GM12878 (cell line): ENCODE data around the gene F13B. TPM values are rescaled to one million over a fixed set of nuclear protein-coding genes. Genes with fewer than 3 reads are reported as not detected.

Source experiments
- ATAC-seq: fragments of 200-7000 bp; cut with Tn5 transposase; 3 replicates; pipeline ENCODE4 v1.9.1; 2020; ENCODE audit warnings: mild to moderate bottlenecking, moderate library complexity
- BruUV-seq: library from RNA; stranded (reverse); fragments of 400-500 nt; replicated peaks from 2 replicates; lab custom pipeline; 2021; lab: Mats Ljungman, UMichigan
- CTCF ChIA-PET: fragments of 300-600 bp; sonication (Branson Sonifier 250); formaldehyde crosslinking; extraction: SDS; loops from one replicate; lab custom pipeline; 2021; ENCODE audit warnings: inconsistent platforms; lab: Yijun Ruan, JAX
- POLR2A ChIA-PET: fragments of 350-600 bp; formaldehyde crosslinking; extraction: SDS; loops from one replicate; lab custom pipeline; 2021; ENCODE audit warnings: inconsistent platforms; lab: Charles Lee
- RAD21 ChIA-PET: fragments of 300-600 bp; sonication (Branson Sonifier 250); formaldehyde crosslinking; loops from one replicate; lab custom pipeline; 2023; ENCODE audit warnings: antibody characterized with exemption; ENCODE audit not compliant: unreplicated experiment; lab: Charles Lee
- SMC1A ChIA-PET: fragments of 300-600 bp; sonication (Branson Sonifier 250); formaldehyde crosslinking; loops from one replicate; lab custom pipeline; 2023; ENCODE audit not compliant: unreplicated experiment, uncharacterized antibody; lab: Charles Lee
- DNase-seq: peaks from one replicate; pipeline ENCODE4 v3.0.0-alpha.2; 2011; ENCODE audit warnings: low read depth, low spot score
- FAIRE-seq: peaks from 3 replicates; lab custom pipeline; 2011; peaks lifted over from hg19 to GRCh38; lab: Jason Lieb, UNC
- H2AFZ ChIP-seq: 2 replicates; pipeline ENCODE4 v1.6.0; 2011; ENCODE audit warnings: low read depth, low read length, control low read depth; ENCODE audit not compliant: control insufficient read depth
- H3K27ac ChIP-seq: 2 replicates; pipeline ENCODE4 v1.5.1; 2011; ENCODE audit warnings: control low read depth; ENCODE audit not compliant: control insufficient read depth, insufficient read depth
- H3K27me3 ChIP-seq, 2 experiments: replicated peaks in 1 of 2; 2 replicates each; pipeline versions ENCODE4 v1.6.0 to v1.6.1; 2011; ENCODE audit warnings: low read length in 1 of 2; ENCODE audit not compliant: control insufficient read depth in 2 of 2, insufficient read depth in 2 of 2
- H3K36me3 ChIP-seq, 2 experiments: 2 replicates each; pipeline ENCODE4 v1.5.1; 2011; ENCODE audit warnings: low read length in 1 of 2; ENCODE audit not compliant: control insufficient read depth in 2 of 2, insufficient read depth in 2 of 2
- H3K4me1 ChIP-seq: 2 replicates; pipeline ENCODE4 v1.6.1; 2011; ENCODE audit warnings: mild to moderate bottlenecking, low read length, moderate library complexity, mixed read lengths; ENCODE audit not compliant: control insufficient read depth, insufficient read depth
- H3K4me2 ChIP-seq: 2 replicates; pipeline ENCODE4 v1.6.0; 2011; ENCODE audit warnings: control low read depth; ENCODE audit not compliant: control insufficient read depth, insufficient read depth
- H3K4me3 ChIP-seq: fragments of 200-600 bp; sonication (generic); 2 replicates; pipeline ENCODE4 v1.5.1; 2016
- H3K79me2 ChIP-seq: 2 replicates; pipeline ENCODE4 v1.6.0; 2011; ENCODE audit warnings: low read length; ENCODE audit not compliant: control insufficient read depth, insufficient read depth
- H3K9ac ChIP-seq: 2 replicates; pipeline ENCODE4 v1.8.0; 2011; ENCODE audit warnings: low read length, control low read depth, mixed read lengths; ENCODE audit not compliant: control insufficient read depth, insufficient read depth
- H3K9me3 ChIP-seq: replicated peaks from 3 replicates; pipeline ENCODE4 v1.5.1; 2011; ENCODE audit warnings: mild to moderate bottlenecking, low read length; ENCODE audit not compliant: control insufficient read depth, insufficient read depth
- H4K20me1 ChIP-seq: 2 replicates; pipeline ENCODE4 v1.6.0; 2011; ENCODE audit not compliant: control insufficient read depth, insufficient read depth
- BHLHE40 ChIP-seq, 2 experiments: fragments of 450-650 bp in 1 of 2; IDR thresholded peaks; 2 replicates each; pipeline ENCODE4 v1.6.1; 2011 to 2017; ENCODE audit warnings: low read depth in 2 of 2, borderline replicate concordance in 1 of 2, improper control_type of control experiment in 1 of 2, low read length in 1 of 2, mild to moderate bottlenecking in 1 of 2
- CHD2 ChIP-seq: IDR thresholded peaks from 2 replicates; pipeline ENCODE4 v1.6.1; 2011; ENCODE audit warnings: low read depth, low read length, improper control_type of control experiment, borderline replicate concordance
- CHD4 ChIP-seq: fragments of 200-600 bp; sonication (generic); IDR thresholded peaks from 2 replicates; pipeline ENCODE4 v1.6.1; 2016; ENCODE audit warnings: mild to moderate bottlenecking
- EED ChIP-seq: sonication (generic); IDR thresholded peaks from 2 replicates; pipeline ENCODE4 v1.6.1; 2016; ENCODE audit warnings: antibody characterized with exemption, low read depth
- EZH2 ChIP-seq: IDR thresholded peaks from 2 replicates; pipeline ENCODE4 v1.6.1; 2012; ENCODE audit warnings: low read depth, mild to moderate bottlenecking, control low read depth, inconsistent platforms, low read length, borderline replicate concordance; ENCODE audit not compliant: control insufficient read depth
- GATAD2B ChIP-seq: fragments of 450-650 bp; conservative IDR thresholded peaks from 2 replicates; pipeline ENCODE4 v1.6.1; 2017; ENCODE audit warnings: low read depth, mild to moderate bottlenecking, moderate library complexity
- HDGF ChIP-seq: fragments of 450-650 bp; IDR thresholded peaks from 2 replicates; pipeline ENCODE4 v1.6.1; 2016; ENCODE audit warnings: antibody characterized with exemption
- KLF5 ChIP-seq: fragments of 450-650 bp; IDR thresholded peaks from 2 replicates; pipeline ENCODE4 v1.6.1; 2014; ENCODE audit warnings: mild to moderate bottlenecking; ENCODE audit not compliant: partially characterized antibody
- NR2C2 ChIP-seq: IDR thresholded peaks from 2 replicates; pipeline ENCODE4 v1.6.1; 2011; ENCODE audit warnings: borderline replicate concordance, low read depth; ENCODE audit not compliant: control insufficient read depth, insufficient read length
- PAX8 ChIP-seq: fragments of 450-650 bp; IDR thresholded peaks from 2 replicates; pipeline ENCODE4 v1.6.1; 2017; ENCODE audit warnings: mild to moderate bottlenecking, moderate library complexity
- SRF ChIP-seq, 2 experiments: IDR thresholded peaks; 2 replicates each; pipeline ENCODE4 v1.6.1; 2011; ENCODE audit warnings: low read depth in 2 of 2, low read length in 2 of 2, mild to moderate bottlenecking in 1 of 2, moderate library complexity in 1 of 2
- YBX1 ChIP-seq: fragments of 450-650 bp; IDR thresholded peaks from 2 replicates; pipeline ENCODE4 v1.6.1; 2016; ENCODE audit warnings: antibody characterized with exemption
- YY1 ChIP-seq: IDR thresholded peaks from 2 replicates; pipeline ENCODE4 v1.6.1; 2011; ENCODE audit warnings: low read depth, mild to moderate bottlenecking, low read length
- WGBS: methylation state at CpG from one replicate; pipeline ENCODE4 v1.1.6; 2016; ENCODE audit warnings: low lambda C conversion rate; ENCODE audit not compliant: insufficient replicate concordance, insufficient coverage; ENCODE audit errors: missing lambda C conversion rate; 5-methylcytosine and 5-hydroxymethylcytosine counted together
- in situ Hi-C: fragments of 300-500 bp; cut with MboI; formaldehyde crosslinking; loops from 9 replicates; pipeline ENCODE4 v1.14.3; 2018; ENCODE audit warnings: mixed read lengths
- intact Hi-C: fragments of 100-400 bp; cut with micrococcal nuclease; formaldehyde crosslinking; loops from one replicate; pipeline ENCODE4 v1.14.2; 2022; ENCODE audit not compliant: unreplicated experiment
- polyA plus RNA-seq, 11 experiments: library from polyadenylated mRNA; depleted of rRNA in 4 of 11; unstranded in 6 of 11; stranded (reverse) in 5 of 11; fragments of >200 nt; fragmentation: Nextera tagmentation in 4 of 11; fragmentation: Illumina TruSeq in 1 of 11; extraction: Ambion mirVana in 4 of 11; extraction: Trizol in 1 of 11; gene quantifications; 1 replicate in 1 of 11; 2 replicates in 10 of 11; pipeline versions ENCODE4 v1.2.1 to v1.2.3, GENCODE V29; 2011 to 2016; ENCODE audit warnings: inconsistent platforms in 2 of 11, missing spikeins in 2 of 11, low read depth in 1 of 11
- total RNA-seq, 4 experiments: library from RNA; depleted of rRNA in 3 of 4; stranded (reverse); fragments of >200 nt in 3 of 4; fragmentation: Illumina TruSeq in 1 of 4; extraction: Trizol in 1 of 4; gene quantifications; 2 replicates each; pipeline versions ENCODE4 v1.2.1 to v1.2.3, GENCODE V29; 2013 to 2021

Gene F13B
- total and polyA plus RNA-seq, 10 of the 15 experiments (the other 5 are each of a cell fraction or from before 2014, with no cell fraction given): 0.06 TPM; not detected in 9

DNA sequence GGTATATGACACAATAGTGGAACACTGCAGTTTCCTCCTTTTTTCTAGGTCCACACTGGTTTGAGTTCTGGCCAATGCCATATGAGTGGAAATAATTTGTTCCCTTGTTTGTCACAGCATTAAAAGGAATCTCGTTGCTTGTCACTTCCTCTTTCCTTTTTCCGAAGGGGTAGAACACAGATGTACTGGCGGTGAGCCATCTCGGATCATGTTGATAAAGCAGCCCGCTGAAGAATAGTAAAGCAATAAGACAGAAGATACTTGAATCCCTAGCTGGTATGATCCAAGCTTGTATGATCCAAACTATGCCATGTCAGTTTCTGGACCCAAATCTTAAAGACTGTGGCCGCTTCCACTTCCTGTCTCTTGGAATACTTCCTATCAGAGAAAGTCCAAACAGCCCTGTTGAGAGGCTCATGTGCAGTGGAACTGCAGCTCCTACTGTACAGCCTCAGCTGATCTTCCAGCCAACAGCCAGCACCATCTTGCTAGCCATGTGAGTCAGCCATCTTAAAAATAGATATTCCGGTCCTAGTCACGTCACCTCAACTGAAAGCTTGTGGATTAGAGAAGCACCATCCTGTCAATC lies 49.4 kb downstream of the F13B start:
- no peak for TF ChIP-seq BHLHE40 (IDR thresholded peaks at IDR 0.05; ENCODE audit: borderline replicate concordance in 1 of 2, low read depth in 2 of 2, low read length in 1 of 2)
- TF ChIP-seq CHD2: no peak
- TF ChIP-seq KLF5: no peak
- TF ChIP-seq CHD4: no peak
- no peak for TF ChIP-seq PAX8
- TF ChIP-seq SRF (IDR thresholded peaks at IDR 0.05; ENCODE audit: low read depth in 2 of 2, low read length in 2 of 2): no peak
- TF ChIP-seq YY1: no peak
- TF ChIP-seq HDGF: no peak
- TF ChIP-seq EED: no peak
- no peak for TF ChIP-seq YBX1
- TF ChIP-seq GATAD2B: no peak
- no peak for TF ChIP-seq EZH2
- no peak for TF ChIP-seq NR2C2
- ChIA-PET CTCF (no interaction called here), RAD21 (no interaction called here), POLR2A (no interaction called here), SMC1A (no interaction called here)
- ATAC-seq (no peak), DNase-seq (no peak), FAIRE-seq (no peak)
- H3K36me3 ChIP-seq: no peaks in the 10 kb centered on the region
- no peak overlapping the region for H3K4me3 ChIP-seq
- intact Hi-C loops: no loop called here
- 59% methylated on average over 8 of the region's 8 CpGs for WGBS
- no peaks in the 10 kb centered on the region for H3K79me2 ChIP-seq
- no TSS peak for BruUV-seq
- H4K20me1 ChIP-seq: no peaks in the 10 kb centered on the region
- H3K4me2 ChIP-seq: no peak overlapping the region
- in situ Hi-C loops: no loop called here
- H3K9ac ChIP-seq: no peak overlapping the region
- no peak overlapping the region for H2AFZ ChIP-seq
- no peaks in the 10 kb centered on the region for H3K4me1 ChIP-seq
- H3K9me3 ChIP-seq: no peaks in the 10 kb centered on the region
- H3K27me3 ChIP-seq: no peaks in the 10 kb centered on the region
- no peak overlapping the region for H3K27ac ChIP-seq
